DMS79 (cell line): ENCODE measurements around the gene TPST1.
A peak's percentile ranks its signal among the peaks of the same experiment; 100 is the strongest.

Source experiments
- DNase-seq: peaks from one replicate; lab custom pipeline; 2025; lab: John Stamatoyannopoulos, UW

Gene TPST1

DNA sequence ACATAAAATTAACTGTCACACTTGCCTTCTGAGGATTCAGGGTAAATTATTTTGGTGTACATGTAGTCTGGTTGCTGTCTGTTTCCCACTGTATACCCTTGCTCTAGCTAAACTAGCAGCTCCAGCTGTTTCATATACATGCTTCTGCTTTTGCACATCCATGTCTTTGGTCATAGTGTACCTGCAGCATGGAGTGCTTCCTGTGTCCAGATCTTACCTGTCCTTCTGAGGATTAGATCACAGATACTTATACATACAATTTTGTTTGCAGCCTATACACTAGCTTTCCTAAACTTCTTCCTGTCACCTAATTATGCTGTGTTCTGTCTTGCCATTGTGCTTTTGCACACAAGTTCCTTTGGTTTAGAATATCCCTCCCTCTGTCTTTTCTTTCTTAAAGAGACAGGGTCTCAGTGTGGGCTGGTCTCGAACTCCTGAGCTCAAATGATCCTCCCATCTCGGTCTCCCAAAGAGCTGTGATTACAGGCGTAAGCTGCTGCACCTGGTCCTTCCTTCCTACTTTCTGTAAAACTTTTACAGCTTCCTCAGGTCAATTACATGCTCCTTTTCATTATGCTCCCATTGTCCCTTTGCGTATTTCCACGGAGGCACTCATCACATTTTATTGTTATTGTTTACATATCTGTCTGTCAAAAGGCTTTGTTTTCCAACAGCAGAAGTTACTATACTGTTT, 33.8 kb downstream of the TPST1 start:
- no peak for DNase-seq

DNA sequence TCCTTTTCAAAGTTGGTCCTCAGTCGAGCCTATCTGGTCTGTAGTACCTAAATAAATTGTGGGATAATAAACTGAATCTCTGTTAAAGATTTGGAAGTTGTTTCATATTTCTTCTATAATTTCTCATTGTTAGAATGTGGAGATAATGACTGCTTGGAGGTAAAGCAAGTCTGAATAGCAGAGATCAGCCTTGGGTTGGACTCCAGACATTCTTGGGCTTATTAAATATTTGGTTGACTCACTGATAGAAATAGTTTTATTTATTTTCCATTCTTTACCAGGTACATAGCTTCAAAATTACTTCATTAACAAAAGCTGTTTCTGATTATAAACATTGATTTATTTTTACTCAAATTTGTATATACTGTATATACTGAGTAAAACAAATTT, 34.3 kb downstream of the TPST1 start:
- no peak for DNase-seq

DNA sequence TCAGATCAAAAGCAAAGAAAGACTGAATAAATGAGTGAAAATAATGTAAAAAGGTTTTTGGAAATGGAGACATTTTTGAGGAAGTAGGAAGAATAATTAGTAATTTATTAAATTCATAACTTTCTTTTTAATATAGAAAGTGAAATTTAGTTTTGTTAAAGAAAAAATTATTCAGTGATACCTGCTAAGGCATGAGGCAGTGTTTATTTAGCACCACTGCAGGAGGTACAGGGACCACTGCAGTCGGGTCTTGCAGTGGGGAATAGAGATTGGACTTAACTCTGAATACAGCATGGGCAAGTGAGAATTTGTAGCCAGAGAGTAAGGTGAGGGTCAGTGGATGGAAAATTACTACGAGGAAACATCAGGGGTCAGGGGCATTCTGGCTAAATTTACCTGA, 39.9 kb downstream of the TPST1 start:
- DNase-seq, result no peak

DNA sequence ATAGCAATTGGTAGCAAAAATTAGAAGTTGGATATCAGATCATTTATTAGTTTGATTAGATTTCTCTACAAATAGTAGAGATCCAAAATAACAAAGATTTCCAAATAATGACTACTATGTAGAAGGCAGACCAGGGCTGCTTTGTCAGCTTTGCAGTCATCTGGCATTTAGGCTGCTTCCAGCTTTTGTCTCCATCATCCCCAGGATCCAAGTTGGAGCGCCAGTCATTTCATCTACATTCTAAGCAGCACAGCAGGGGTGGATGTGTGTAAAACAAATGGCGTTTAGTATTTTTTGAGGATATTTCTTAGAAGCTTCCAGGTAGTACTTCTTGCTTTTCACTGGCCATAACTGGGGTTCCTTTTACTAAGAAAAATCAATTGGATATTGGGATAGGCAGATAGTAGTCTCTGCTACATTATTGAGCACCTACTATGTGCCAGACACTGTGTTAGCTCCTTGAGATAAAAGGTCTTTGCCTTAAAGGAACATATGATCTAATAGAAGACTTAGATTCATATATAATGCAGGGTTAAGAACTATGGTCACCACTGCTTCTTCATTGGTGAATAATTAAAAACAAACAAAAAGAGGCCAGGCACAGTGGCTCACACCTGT, 41.5 kb downstream of the TPST1 start:
- no peak for DNase-seq

DNA sequence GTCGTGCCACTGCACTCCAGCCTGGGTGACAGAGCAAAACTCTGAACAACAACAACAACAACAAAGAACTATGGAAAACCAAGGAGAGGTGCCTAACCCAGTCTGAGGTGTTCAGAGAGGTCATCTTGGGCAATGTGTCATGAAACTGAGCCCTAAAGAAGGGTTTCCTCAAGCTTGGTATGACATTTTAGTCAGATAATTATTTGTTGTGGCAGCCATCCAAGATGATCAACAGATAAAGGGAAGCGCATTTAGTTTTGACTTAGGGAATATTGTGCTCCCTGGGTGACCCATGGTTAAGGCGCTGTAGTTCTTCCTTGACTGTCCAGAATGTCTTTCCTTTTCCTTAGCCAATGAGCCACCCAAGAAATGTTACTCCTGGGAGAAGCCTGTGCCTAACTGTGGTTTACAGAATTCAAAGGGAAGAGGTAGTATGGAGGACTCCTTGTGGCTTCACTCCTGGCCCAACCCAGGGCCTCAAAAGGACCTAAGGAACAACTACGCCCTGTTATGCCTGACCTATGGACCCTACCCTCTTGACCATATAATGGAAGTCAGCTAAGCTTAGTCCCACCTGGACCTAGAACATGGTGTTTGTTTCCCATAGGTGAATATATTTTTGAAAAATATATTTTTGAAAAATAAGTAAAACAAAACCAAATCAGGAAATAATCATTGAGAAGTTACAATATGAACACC, 42.4 kb downstream of the TPST1 start:
- no peak for DNase-seq

DNA sequence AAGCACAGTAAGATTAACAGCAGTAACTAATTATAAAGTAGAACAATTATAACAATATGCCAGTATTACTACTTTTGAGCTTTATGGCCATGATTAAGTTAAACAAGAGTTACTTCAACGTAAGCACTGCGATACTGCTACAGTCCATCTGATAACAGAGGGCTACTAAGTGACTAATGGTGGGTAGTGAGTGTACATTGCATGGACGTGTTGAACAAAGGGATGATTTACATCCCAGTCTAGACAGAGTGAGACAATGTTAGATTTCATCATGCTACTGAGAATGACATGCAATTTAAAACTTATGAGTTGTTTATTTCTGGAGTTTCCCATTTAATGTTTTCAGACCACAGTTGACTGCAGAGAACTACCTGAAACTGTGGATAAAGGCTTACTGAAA, 45.6 kb downstream of the TPST1 start:
- DNase-seq, result no peak

DNA sequence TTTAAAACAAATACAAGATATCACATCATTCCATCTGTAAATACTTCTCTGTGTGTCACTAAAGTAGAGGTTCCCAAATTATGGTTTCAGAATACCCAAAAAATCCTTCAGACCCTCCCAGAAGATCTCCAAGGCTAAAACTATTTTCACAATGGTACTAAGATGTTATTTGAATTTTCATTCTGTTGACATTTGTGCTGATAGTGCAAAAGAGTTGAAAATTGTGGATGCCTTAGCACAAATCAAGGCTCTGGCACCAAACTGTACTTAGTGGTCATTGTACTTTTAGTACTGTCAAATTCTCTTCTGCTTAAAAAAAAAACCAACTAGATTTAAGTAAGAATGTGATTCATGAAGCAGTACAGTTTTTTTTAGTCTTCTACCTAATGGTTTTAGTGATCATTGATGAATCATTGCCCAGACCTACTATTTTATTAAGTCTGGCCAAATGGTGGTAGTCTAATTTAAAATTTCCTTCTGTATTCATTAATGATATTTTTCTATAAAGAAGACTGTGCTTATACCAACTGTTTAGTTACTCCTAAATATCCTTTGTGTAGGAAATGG, 50.5 kb downstream of the TPST1 start:
- no peak for DNase-seq

DNA sequence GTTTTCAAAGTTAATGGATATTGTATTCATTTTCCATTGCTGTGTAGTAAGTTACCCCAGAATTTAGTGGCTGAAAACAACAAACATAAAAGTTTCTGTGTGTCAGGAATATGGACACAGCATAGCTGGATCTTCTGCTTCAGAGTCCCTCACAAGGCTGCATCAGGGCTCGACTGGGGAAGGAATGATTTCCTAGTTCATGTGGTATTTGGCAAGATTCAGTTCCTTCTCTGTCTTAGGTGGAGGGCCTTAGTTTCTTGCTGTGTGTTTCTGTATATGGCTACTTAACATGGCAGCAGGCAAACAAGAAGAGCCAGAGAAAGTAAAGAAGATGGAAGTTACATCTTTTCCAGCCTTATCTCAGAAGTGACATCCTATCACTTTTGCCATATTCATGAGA, 51.1 kb downstream of the TPST1 start:
- no peak for DNase-seq

DNA sequence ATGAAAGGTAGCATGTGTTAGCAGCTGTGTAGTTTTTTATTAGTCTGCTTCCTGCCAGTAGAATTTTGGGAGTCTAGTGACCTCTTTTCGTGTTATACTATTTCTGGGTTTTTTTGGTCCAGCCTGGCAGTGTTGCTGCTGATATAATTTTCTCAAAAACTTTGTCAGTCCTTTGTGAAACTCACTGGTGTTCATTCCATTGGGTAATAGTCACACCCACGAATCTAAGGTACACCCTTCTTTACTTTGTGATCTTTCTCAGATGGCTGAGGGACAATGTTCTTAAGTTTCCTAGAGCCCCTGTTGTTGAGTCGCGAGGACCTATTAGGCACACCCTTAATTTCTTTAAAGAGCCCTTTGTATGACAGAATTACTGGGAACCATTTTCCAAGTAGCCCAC, 52.3 kb downstream of the TPST1 start:
- no peak for DNase-seq

DNA sequence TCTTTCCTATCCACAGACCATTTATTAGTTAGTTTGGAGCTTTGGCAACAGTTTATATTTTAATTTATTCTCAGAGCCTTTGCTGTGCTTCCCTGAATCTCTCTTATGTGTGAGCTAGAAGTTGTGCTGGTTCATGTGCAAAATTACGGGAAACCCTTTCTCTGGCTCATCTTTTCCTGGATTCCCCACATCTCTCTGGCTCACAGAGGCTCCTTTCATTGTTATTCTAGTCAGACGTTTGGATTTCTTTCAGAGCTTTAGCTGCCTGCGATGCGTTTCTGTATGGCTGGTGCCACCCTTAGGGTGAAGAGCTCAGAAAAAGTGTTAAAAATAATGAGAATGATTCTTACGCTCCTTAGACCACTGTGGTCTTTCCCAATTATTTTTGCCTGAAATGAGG, 53.3 kb downstream of the TPST1 start:
- DNase-seq, result no peak

DNA sequence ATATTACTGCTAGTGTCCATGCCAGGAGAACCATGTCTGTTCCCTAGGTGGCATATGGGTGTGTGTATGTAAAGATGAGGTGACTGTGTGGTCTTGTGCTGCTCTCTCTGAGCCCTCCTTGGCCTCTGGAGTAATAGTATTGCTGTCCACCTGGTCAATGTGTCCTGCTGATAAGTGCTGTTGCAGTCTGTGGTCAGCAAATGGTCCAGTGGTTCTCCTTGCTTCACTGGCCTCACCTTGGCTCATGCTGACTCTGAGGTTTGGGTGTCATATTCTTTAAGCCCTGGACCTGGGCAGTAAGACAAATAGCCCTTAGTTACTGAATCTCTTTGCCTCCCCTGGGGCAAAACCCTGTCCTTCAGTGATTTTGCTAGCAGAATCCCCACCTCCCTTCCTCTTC, 56.8 kb downstream of the TPST1 start:
- no peak for DNase-seq

DNA sequence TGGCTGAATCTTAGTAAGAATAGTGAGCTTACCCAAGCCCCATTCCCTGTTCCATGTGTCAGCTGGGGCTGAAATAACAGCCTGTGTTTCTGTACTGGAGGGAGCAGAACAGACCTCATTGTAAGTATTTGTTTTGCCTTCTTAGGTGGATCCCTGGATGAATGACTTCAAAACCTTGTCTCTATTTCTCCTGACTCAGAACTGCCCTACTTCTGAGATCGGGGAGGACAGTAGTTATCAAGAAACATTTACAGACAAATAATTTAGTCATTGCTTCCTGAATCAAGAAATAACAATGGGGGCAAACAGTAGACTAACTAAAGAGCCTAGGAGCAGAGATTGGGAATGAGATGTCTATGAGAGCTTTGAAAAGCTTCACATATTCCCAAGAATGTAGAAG, 58.8 kb downstream of the TPST1 start:
- no peak for DNase-seq

DNA sequence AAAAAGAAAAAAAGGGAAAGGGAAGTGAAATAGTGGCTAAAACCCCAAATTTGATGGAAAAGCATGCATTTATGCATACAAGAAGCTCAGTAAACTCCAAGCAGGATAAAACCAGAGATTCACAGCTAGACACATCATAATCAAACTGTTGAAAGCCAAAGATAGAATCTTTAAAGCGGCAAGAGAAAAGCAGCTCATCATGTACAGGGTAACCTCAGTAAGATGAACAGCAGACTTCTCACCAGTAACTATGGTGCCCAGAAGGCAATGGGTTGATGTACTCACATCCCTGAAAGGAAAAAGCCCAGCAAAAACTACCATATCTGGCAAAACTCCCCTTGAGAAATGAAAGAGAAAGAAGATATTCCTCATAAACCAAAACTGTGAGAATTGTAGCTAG, 60.4 kb downstream of the TPST1 start:
- no peak for DNase-seq

DNA sequence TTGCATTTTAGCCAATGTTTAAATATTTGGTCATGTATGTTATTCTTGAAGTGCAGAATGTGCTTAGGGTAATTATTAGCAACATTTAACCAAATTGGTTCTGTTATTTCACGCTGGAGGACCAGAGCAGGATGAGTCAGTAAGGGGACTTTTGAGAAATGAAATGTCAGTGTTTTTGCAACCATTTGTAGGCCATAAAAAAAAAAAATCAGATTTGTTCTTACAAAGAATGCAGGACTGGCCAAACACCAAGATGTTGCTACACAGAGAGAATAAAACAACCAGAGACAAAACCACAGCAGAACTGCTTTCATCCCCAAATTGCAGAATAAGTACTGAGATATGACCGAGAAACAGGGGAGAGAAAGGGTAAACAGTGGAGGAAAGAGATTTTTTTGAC, 62.1 kb downstream of the TPST1 start:
- DNase-seq, result no peak

DNA sequence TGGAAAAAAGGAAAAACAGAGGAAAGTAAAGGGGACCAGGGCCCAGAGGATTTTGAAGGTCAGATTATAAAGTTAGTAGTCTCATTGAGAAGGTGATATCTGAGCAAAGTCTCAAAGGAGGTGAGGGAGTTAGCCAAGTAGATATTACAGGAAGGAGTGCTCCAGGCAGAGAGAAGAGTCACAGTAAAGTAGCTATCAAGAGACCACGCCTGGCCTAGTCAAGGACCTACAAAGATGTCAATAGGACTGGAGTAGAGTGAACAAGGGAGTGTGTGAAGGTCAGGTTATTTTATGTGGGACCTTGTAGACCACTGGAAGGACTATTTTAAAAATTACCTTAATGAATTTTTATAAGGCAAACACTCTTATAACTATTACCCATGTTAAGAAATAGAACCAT, 64.8 kb downstream of the TPST1 start:
- no peak for DNase-seq

DNA sequence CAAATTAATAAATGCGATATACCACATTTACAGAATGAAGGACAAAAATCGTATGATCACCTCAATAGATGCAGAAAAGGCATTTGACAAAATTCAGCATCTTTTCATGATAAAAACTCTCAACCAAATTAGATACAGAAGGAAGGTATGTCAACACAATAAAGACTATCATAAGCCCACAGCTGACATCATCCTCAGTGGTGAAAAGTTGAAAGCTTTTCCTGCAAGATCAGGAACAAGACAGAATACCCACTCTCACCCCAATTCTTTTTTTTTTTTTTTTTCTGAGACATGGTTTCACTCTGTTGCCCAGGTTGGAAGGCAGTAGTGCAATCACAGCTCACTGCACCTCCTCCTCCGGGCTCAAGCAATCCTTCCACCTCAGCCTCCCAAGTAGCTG, 67.2 kb downstream of the TPST1 start:
- DNase-seq, result no peak

DNA sequence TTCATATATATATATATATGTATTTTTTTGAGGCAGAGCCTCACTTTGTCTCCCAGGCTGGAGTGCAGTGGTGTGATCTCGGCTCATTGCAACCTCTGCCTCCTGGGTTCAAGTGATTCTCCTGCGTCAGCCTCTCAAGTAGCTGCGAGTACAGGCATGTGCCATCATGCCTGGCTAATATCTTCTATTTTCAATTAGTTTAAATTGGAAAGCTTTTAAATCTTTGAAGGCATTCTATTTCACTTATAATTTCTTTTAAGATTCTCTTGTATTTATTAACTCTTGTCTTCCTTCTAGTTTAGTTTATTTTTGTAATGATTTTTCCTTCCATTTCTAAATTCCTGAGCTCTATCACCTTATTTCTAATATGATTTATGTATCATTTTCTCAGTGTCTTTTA, 71.2 kb downstream of the TPST1 start:
- peak; percentile 21 for DNase-seq

DNA sequence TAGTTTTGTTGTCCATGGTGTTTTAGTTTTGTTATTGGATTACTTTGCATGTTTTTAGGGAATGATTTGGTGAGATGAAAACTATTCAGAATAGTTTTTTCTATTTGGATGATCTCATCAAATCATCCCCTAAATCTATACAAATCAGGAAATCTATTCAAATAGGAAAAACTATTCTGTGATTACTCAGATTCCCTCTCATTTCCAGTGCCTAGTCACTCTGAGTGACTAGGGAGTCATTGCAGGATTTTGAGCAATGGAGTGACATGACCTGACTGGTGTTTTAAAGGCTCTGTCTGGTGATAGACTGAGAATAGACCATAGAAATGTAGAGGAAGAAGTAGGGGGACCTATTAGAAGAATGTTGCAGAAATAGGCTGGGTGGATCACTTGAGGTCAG, 72.4 kb downstream of the TPST1 start:
- no peak for DNase-seq

DNA sequence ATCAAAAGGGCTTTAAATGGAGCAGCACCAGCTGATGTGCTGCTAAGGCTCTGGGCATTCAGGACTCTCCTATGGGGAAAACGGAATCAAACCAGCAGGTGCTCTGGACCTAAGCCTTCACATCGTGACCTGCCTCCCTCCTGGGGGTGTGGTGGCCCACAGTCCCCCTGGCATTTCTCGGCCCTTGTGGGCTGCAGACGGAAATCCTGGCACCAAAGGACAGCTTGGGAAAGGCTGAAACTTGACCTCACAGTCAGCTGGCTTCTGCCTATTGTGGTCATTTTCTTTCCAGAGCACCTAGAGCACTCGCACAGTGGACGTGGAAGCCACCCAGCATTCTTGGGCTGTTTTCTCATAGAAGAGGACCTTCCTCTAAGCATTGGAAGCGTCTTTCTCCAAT, 74.8 kb downstream of the TPST1 start:
- DNase-seq, result no peak

DNA sequence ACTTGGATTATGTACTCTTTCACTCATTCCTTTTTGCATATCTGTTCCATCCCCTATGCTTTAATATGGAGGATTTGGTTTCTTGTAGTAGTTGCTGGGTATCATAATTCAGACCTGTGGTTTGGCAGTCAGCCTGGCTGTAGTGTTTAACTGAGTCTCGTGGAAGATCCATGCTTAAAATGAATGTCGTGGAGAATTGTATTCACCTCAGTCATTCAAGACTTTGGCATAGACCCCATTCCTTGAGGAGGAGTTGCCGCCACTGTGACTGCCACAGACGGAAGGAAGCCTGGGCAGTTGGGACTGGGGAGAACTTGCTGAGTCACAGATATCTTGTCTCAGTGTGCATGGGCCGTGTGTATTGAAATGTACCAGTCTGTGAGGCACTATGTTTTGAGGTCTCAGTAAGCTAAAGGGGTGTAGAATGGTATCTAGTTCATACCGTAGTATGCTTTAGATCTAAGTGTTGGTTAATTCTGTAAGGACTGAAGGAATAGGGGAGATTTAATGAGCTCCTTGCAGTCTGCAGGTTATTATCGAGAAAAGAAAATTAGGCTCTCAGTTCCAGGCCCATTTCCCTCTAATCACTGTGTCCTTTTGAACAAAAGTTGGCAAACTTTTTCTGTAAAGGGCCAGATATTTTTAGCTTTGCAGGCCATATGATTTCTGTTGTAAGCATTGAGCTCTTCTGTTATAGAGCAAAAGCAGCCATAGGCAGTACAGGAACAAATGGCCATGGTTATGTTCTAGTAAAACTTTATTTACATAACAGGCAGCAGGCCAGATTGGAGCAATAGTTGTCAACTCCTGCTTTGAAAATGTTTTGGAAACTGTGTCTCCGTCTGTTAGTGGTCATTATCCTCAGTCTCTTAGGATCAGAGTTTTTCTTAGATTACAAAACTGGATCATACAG, 76.8 kb downstream of the TPST1 start:
- DNase-seq, result peak; percentile 76

DNA sequence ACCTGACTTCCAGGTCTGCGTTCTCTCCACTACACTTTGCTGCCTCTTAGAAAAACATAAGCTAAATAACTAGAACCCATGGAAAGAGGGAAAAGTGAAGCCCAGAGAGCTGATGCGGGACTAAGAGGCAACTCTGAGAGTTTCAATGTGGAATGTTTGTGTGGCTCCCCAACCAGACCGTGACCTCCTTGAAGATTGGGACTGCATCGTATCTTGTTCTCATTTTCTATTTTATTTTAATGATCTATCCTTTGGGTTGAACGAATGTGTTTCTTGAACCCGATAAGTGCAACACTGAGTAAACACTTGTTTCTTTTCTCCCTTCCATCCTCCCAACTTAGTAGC, 77.4 kb downstream of the TPST1 start:
- peak; percentile 11 for DNase-seq
